K562 (cell line): Measurements from ENCODE around the gene BOD1L1. TPM values are rescaled to one million over a fixed set of nuclear protein-coding genes. Genes with fewer than 3 reads are reported as not detected.

Experiments
- CBX5 ChIP-seq: IDR thresholded peaks from 2 replicates; pipeline ENCODE4 v1.6.1; 2014; ENCODE audit warnings: low read depth, borderline replicate concordance
- CHCHD3 ChIP-seq: fragments of 250-450 bp; sonication (Bioruptor Pico); IDR thresholded peaks from 2 replicates; pipeline ENCODE4 v2.1.2; 2022; ENCODE audit warnings: mild to moderate bottlenecking
- CHD2 ChIP-seq: IDR thresholded peaks from 2 replicates; pipeline ENCODE4 v1.6.1; 2011; ENCODE audit warnings: low read depth, low read length
- EHMT2 ChIP-seq: fragments of 450-650 bp; IDR thresholded peaks from 2 replicates; pipeline ENCODE4 v1.6.1; 2018; ENCODE audit warnings: antibody characterized with exemption
- MGA ChIP-seq: fragments of 450-650 bp; IDR thresholded peaks from 2 replicates; pipeline ENCODE4 v1.6.1; 2016; ENCODE audit warnings: mild to moderate bottlenecking, moderate library complexity
- NRF1 ChIP-seq, 2 experiments: fragments of 450-650 bp; IDR thresholded peaks in 1 of 2; conservative IDR thresholded peaks in 1 of 2; 2 replicates each; pipeline ENCODE4 v1.6.1; 2014; ENCODE audit warnings: mild to moderate bottlenecking in 2 of 2
- PYGO2 ChIP-seq: fragments of 450-650 bp; IDR thresholded peaks from 2 replicates; pipeline ENCODE4 v1.6.1; 2016; ENCODE audit warnings: mild to moderate bottlenecking, missing genetic modification characterization, moderate library complexity, missing compliant biosample characterization
- SMAD1 ChIP-seq: fragments of 150-350 bp; IDR thresholded peaks from 2 replicates; pipeline ENCODE4 v1.6.1; 2014; ENCODE audit warnings: low read length, low read depth; ENCODE audit not compliant: partially characterized antibody
- SMARCA4 ChIP-seq: fragments of 450-650 bp; IDR thresholded peaks from 2 replicates; pipeline ENCODE4 v1.6.1; 2016
- YBX1 ChIP-seq: fragments of 450-650 bp; IDR thresholded peaks from 2 replicates; pipeline ENCODE4 v1.7.1; 2016; ENCODE audit warnings: mild to moderate bottlenecking
- ZNF134 ChIP-seq: fragments of 250-450 bp; sonication (Bioruptor Pico); conservative IDR thresholded peaks from 2 replicates; pipeline ENCODE4 v1.4.0; 2020
- ZNF280A ChIP-seq: fragments of 450-650 bp; IDR thresholded peaks from 2 replicates; pipeline ENCODE4 v1.6.1; 2018; ENCODE audit warnings: mild to moderate bottlenecking, low read depth; ENCODE audit not compliant: partially characterized antibody
- ZNF445 ChIP-seq: fragments of 250-450 bp; sonication (Bioruptor Pico); IDR thresholded peaks from 2 replicates; pipeline ENCODE4 v1.4.0; 2020; ENCODE audit warnings: low read depth, mild to moderate bottlenecking, moderate library complexity
- ZNF512 ChIP-seq: IDR thresholded peaks from 2 replicates; pipeline ENCODE4 v1.6.1; 2016; ENCODE audit warnings: missing genetic modification characterization, missing compliant biosample characterization
- polyA plus RNA-seq, 8 experiments: library from polyadenylated mRNA; depleted of rRNA in 4 of 8; stranded (reverse) in 5 of 8; unstranded in 3 of 8; fragments of >200 nt; fragmentation: Nextera tagmentation in 2 of 8; fragmentation: Illumina TruSeq in 1 of 8; extraction: Ambion mirVana in 2 of 8; extraction: Trizol in 1 of 8; gene quantifications; 2 replicates each; pipeline versions ENCODE4 v1.2.1 to v1.2.3, GENCODE V29; 2011 to 2014; ENCODE audit warnings: inconsistent platforms in 1 of 8, missing spikeins in 1 of 8
- total RNA-seq, 7 experiments: library from RNA; depleted of rRNA in 6 of 7; stranded (reverse); fragments of >200 nt in 6 of 7; fragmentation: Illumina TruSeq in 2 of 7; extraction: Trizol in 2 of 7; gene quantifications; 2 replicates each; pipeline versions ENCODE4 v1.2.1 to v1.2.3, GENCODE V29; 2011 to 2021; ENCODE audit warnings: low replicate concordance in 1 of 7

Gene BOD1L1
- total and polyA plus RNA-seq, 9 of the 15 experiments (the other 6 are each of a cell fraction or from before 2014, with no cell fraction given), result 4.8 to 23.2 (median 17.7) TPM

GRCh38 chr4:13544606-13545393 is 82.7 kb downstream of the BOD1L1 start (continued):
- peak; percentile 98 for TF ChIP-seq MGA
- TF ChIP-seq EHMT2, result peak; percentile 65
- no peak for TF ChIP-seq CHD2
- no peak for TF ChIP-seq SMAD1
- TF ChIP-seq ZNF445 (CRISPR knock-in tag), result no peak
- TF ChIP-seq YBX1, result no peak
- TF ChIP-seq PYGO2 (tag), result no peak
- TF ChIP-seq CHCHD3 (CRISPR knock-in tag), result no peak
- TF ChIP-seq ZNF280A, result no peak
- TF ChIP-seq NRF1 (conservative IDR thresholded peaks at IDR 0.05 in 1 of 2, IDR thresholded peaks at IDR 0.05 in 1 of 2), result peak; percentile 44 to 58; a peak in 3 of 4 replicates
- 0 out of 2 replicates have a peak, but pooled peaks have one; percentile 19 for TF ChIP-seq SMARCA4
- TF ChIP-seq ZNF512 (tag), result no peak
- TF ChIP-seq ZNF134 (CRISPR knock-in tag), result no peak
- no peak for TF ChIP-seq CBX5
